Suprapubic skin (tissue), 4 donors: ENCODE results near the gene SERPIND1. TPM values are rescaled to one million over a fixed set of nuclear protein-coding genes. Genes with fewer than 3 reads are reported as not detected.
A peak's percentile ranks its signal among the peaks of the same experiment; 100 is the strongest.

Source experiments
- DNase-seq, 2 donors: peaks; one replicate each; pipeline ENCODE4 v3.0.0-alpha.2; 2019; ENCODE audit warnings: low spot score in 2 of 2
- H3K27ac ChIP-seq: fragments of 200-600 bp; sonication (generic); one replicate; pipeline ENCODE4 v1.5.1; 2019
- H3K27me3 ChIP-seq: fragments of 200-600 bp; sonication (generic); one replicate; pipeline ENCODE4 v1.5.1; 2019
- H3K36me3 ChIP-seq: fragments of 200-600 bp; sonication (generic); one replicate; pipeline ENCODE4 v1.5.1; 2019
- H3K4me1 ChIP-seq: fragments of 200-600 bp; sonication (generic); one replicate; pipeline ENCODE4 v1.5.1; 2019
- H3K4me3 ChIP-seq: fragments of 200-600 bp; sonication (generic); one replicate; pipeline ENCODE4 v1.5.1; 2019; ENCODE audit warnings: mild to moderate bottlenecking
- H3K9me3 ChIP-seq: fragments of 200-600 bp; sonication (generic); one replicate; pipeline ENCODE4 v1.5.1; 2019
- CTCF ChIP-seq, 2 donors: fragments of 200-600 bp in 1 of 2; fragments of 450-650 bp in 1 of 2; sonication (generic) in 1 of 2; IDR thresholded peaks; one replicate each; pipeline ENCODE4 v1.5.1; 2016 to 2019; ENCODE audit warnings: antibody characterized with exemption in 2 of 2, mild to moderate bottlenecking in 1 of 2, moderate library complexity in 1 of 2
- EP300 ChIP-seq: sonication (generic); formaldehyde crosslinking; IDR thresholded peaks from one replicate; pipeline ENCODE4 v1.6.1; 2017; ENCODE audit warnings: antibody characterized with exemption
- POLR2A ChIP-seq, 2 donors: fragments of 450-650 bp; IDR thresholded peaks; one replicate each; pipeline ENCODE4 v1.6.1; 2017; ENCODE audit warnings: antibody characterized with exemption in 2 of 2, mild to moderate bottlenecking in 2 of 2, moderate library complexity in 2 of 2
- POLR2AphosphoS5 ChIP-seq, 3 donors: sonication (generic); formaldehyde crosslinking; IDR thresholded peaks; one replicate each; pipeline ENCODE4 v1.6.1; 2017; ENCODE audit warnings: antibody characterized with exemption in 3 of 3
- WGBS: methylation state at CpG from one replicate; pipeline ENCODE4 v1.1.5; 2018; 5-methylcytosine and 5-hydroxymethylcytosine counted together
- total RNA-seq, 4 donors: library from RNA; depleted of rRNA; stranded (reverse); fragments of >200 nt; gene quantifications; one replicate each; pipeline ENCODE4 v1.1.0, GENCODE V29; 2016

Gene SERPIND1
- total RNA-seq, 4 donors from 2014 or later = 0.40 TPM; not detected in 3

- 99% methylated on average over 3 of the region's 3 CpGs for WGBS
- no peak overlapping the region for H3K27ac ChIP-seq
- no peaks in the 10 kb centered on the region for H3K9me3 ChIP-seq
- H3K4me3 ChIP-seq = no peak overlapping the region
- no peak for DNase-seq
- TF ChIP-seq POLR2A (IDR thresholded peaks at IDR 0.05) (no peak), EP300 (no peak), CTCF (IDR thresholded peaks at IDR 0.05) (no peak), POLR2AphosphoS5 (IDR thresholded peaks at IDR 0.05) (no peak)
- peaks cover 4% of the 10 kb centered on the region for H3K4me1 ChIP-seq
- H3K36me3 ChIP-seq = peaks cover 40% of the 10 kb centered on the region
- H3K27me3 ChIP-seq = no peaks in the 10 kb centered on the region
These were observed 9.4 kb downstream of the SERPIND1 start for GRCh38 chr22:20783300-20783673.

- Histone ChIP-seq H3K4me1 (no peaks in the 10 kb centered on the region), H3K27ac (no peak overlapping the region), H3K9me3 (no peaks in the 10 kb centered on the region), H3K36me3 (peaks cover 41% of the 10 kb centered on the region), H3K27me3 (no peaks in the 10 kb centered on the region), H3K4me3 (no peak overlapping the region)
- TF ChIP-seq CTCF (IDR thresholded peaks at IDR 0.05) = peak; percentile 31 to 71
- TF ChIP-seq POLR2AphosphoS5 (IDR thresholded peaks at IDR 0.05) = no peak
- WGBS = 79% methylated on average over 14 of the region's 14 CpGs
- DNase-seq = no peak
These were observed 10.2 kb downstream of the SERPIND1 start for GRCh38 chr22:20783844-20784723.

- TF ChIP-seq POLR2A (IDR thresholded peaks at IDR 0.05) (no peak), CTCF (IDR thresholded peaks at IDR 0.05) (no peak), POLR2AphosphoS5 (IDR thresholded peaks at IDR 0.05) (no peak), EP300 (no peak)
- Histone ChIP-seq H3K4me1 (no peaks in the 10 kb centered on the region), H3K27ac (no peak overlapping the region), H3K4me3 (no peak overlapping the region), H3K9me3 (no peaks in the 10 kb centered on the region), H3K27me3 (no peaks in the 10 kb centered on the region), H3K36me3 (peaks cover 48% of the 10 kb centered on the region)
- 87% methylated on average over 3 of the region's 3 CpGs for WGBS
- no peak for DNase-seq
These were observed 11.5 kb downstream of the SERPIND1 start for GRCh38 chr22:20785415-20785814.

- no peak overlapping the region for H3K4me3 ChIP-seq
- no peak for TF ChIP-seq EP300
- TF ChIP-seq CTCF (IDR thresholded peaks at IDR 0.05) = no peak
- no peak for TF ChIP-seq POLR2AphosphoS5 (IDR thresholded peaks at IDR 0.05)
- no peak for TF ChIP-seq POLR2A (IDR thresholded peaks at IDR 0.05)
- no peaks in the 10 kb centered on the region for H3K27me3 ChIP-seq
- no peak for DNase-seq
- no peak overlapping the region for H3K27ac ChIP-seq
- H3K9me3 ChIP-seq = no peaks in the 10 kb centered on the region
- peaks cover 51% of the 10 kb centered on the region for H3K36me3 ChIP-seq
- no peaks in the 10 kb centered on the region for H3K4me1 ChIP-seq
- 96% methylated on average over 5 of the region's 8 CpGs for WGBS
These were observed 12.1 kb downstream of the SERPIND1 start for GRCh38 chr22:20786048-20786447.

GRCh38 chr22:20786536-20786979 lies 12.6 kb downstream of the SERPIND1 start:
- no peak for DNase-seq
- Histone ChIP-seq H3K27ac (no peak overlapping the region), H3K4me1 (no peaks in the 10 kb centered on the region), H3K9me3 (no peaks in the 10 kb centered on the region), H3K36me3 (peaks cover 56% of the 10 kb centered on the region), H3K27me3 (no peaks in the 10 kb centered on the region), H3K4me3 (no peak overlapping the region)
- no peak for TF ChIP-seq EP300
- TF ChIP-seq POLR2A (IDR thresholded peaks at IDR 0.05) = no peak
- TF ChIP-seq CTCF (IDR thresholded peaks at IDR 0.05) = no peak
- TF ChIP-seq POLR2AphosphoS5 (IDR thresholded peaks at IDR 0.05) = no peak
- WGBS = 98% methylated on average over 7 of the region's 10 CpGs
